GM18868 (cell line): Measurements from ENCODE around the gene C12orf76.
A peak's percentile ranks its signal among the peaks of the same experiment; 100 is the strongest.

ENCODE experiments used
- ATAC-seq: cut with Tn5 transposase; IDR thresholded peaks from one replicate; pipeline ENCODE4 v1.9.1; 2021; ENCODE audit warnings: mild to moderate bottlenecking, moderate library complexity; ENCODE audit not compliant: unreplicated experiment

The C12orf76 gene

GRCh38 chr12:109996483-109996853, 51.9 kb downstream of the C12orf76 start:
- ATAC-seq = no peak

GRCh38 chr12:109995686-109996482, 52.4 kb downstream of the C12orf76 start, which contains the start of gene GIT2:
TSS of gene GIT2 (minus strand) at chr12:109996368. CDS start at chr12:109996224, 144 bp downstream.
- ATAC-seq = peak; percentile 79

GRCh38 chr12:109995361-109995685, 53.0 kb downstream of the C12orf76 start:
- ATAC-seq = no peak

- no peak for ATAC-seq
These were observed 53.7 kb downstream of the C12orf76 start for GRCh38 chr12:109994401-109995175.

- no peak for ATAC-seq
These were observed 55.2 kb downstream of the C12orf76 start for GRCh38 chr12:109993091-109993490.

DNA sequence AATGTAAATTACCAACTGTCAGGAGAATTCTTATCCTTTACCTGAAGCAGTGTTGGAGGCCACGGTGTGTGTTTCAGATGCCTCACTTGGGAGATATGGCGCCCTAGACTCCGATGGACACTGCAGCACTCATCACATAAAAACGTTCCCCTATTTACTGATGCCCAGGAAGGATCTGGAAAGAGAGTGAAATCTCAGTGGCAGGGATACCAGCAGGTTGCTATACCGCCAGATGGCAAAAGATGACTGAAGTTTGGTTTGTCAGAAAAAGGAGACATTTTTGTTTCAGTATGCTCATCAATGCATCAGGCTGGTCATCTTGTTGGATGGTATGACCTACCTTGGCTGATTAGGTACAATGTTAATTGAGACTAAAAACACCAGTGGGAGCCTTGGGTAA, 56.7 kb downstream of the C12orf76 start:
- ATAC-seq = no peak
